ENCODE results near the gene ZNF30. TPM values are rescaled to one million over a fixed set of nuclear protein-coding genes. Genes with fewer than 3 reads are reported as not detected.

The ZNF30 gene
- total RNA-seq, 1 experiment from 2014 or later: 8.3 TPM

- Histone ChIP-seq H2BK15ac (ENCODE audit: low read depth, low read length) (no peak overlapping the region), H3K4me1 (ENCODE audit: insufficient read depth, low read length) (peaks cover 5% of the 10 kb centered on the region; the same call in 1 of the 2 replicates), H4K20me1 (ENCODE audit: control insufficient read depth, insufficient read depth, insufficient read length) (no peaks in the 10 kb centered on the region), H3K9me3 (ENCODE audit: control insufficient read depth, low read depth, low read length) (no peaks in the 10 kb centered on the region), H3K23me2 (ENCODE audit: insufficient read length, low read depth, low read length, poor library complexity, severe bottlenecking) (no peaks in the 10 kb centered on the region), H2AK5ac (ENCODE audit: insufficient read length, low read length) (no peak overlapping the region), H2BK5ac (ENCODE audit: insufficient read length, low read length) (no peak overlapping the region), H4K5ac (ENCODE audit: insufficient read length, low read depth, low read length) (no peak overlapping the region), H3K23ac (ENCODE audit: insufficient read length, low read depth, low read length) (no peak overlapping the region), H4K8ac (replicated peaks; ENCODE audit: insufficient read length, low read depth, low read length) (no peak overlapping the region), H3K4me2 (ENCODE audit: insufficient read depth, insufficient read length, low read length) (no peak overlapping the region), H3K14ac (ENCODE audit: insufficient read depth, low read length) (no peak overlapping the region), H3K27me3 (ENCODE audit: insufficient read depth, low read length) (no peaks in the 10 kb centered on the region), H3K27ac (ENCODE audit: insufficient read length, low read depth, low read length) (no peak overlapping the region), H3K79me2 (ENCODE audit: insufficient read depth, low read length) (no peaks in the 10 kb centered on the region), H2BK120ac (ENCODE audit: low read depth, low read length, poor library complexity, severe bottlenecking) (no peak overlapping the region), H2AFZ (ENCODE audit: low read length) (no peak overlapping the region), H3K79me1 (ENCODE audit: insufficient read depth, low read depth, low read length, poor library complexity, severe bottlenecking) (no peaks in the 10 kb centered on the region), H3K18ac (ENCODE audit: insufficient read length, low read depth, low read length) (no peak overlapping the region), H3T11ph (ENCODE audit: low read length) (no peak overlapping the region), H2BK12ac (ENCODE audit: insufficient read length, low read depth, low read length) (no peak overlapping the region), H3K4ac (ENCODE audit: low read depth, low read length) (no peak overlapping the region), H3K56ac (ENCODE audit: insufficient read length, low read depth, low read length) (no peak overlapping the region), H3K9ac (ENCODE audit: extremely low read depth, insufficient read length, low read length) (no peak overlapping the region), H2BK20ac (ENCODE audit: low read depth, low read length, poor library complexity, severe bottlenecking) (no peak overlapping the region), H4K91ac (ENCODE audit: insufficient read length, low read depth, low read length) (no peak overlapping the region)
- no CpG with 5 or more reads among the region's 1 CpG for WGBS (ENCODE audit: extremely low coverage, insufficient read length, low lambda C conversion rate)
- TF ChIP-seq CTCF (conservative IDR thresholded peaks at IDR 0.05): no peak
- H3K36me3 Mint-ChIP-seq (ENCODE audit: insufficient read depth in 1 of 3, low read depth in 3 of 3): peaks cover 0 to 5% (median 0%) of the 10 kb centered on the region in 3 experiments; a peak in 3 of 7 replicates
- no peak for DNase-seq
- no peak overlapping the region for H3K4me3 Mint-ChIP-seq
- peaks cover 4 to 10% of the 10 kb centered on the region in 2 experiments; a peak in 4 of 5 replicates for H3K9me3 Mint-ChIP-seq
- H3K27ac Mint-ChIP-seq: no peak overlapping the region
- H3K4me1 Mint-ChIP-seq: peaks cover 9% of the 10 kb centered on the region in 2 experiments
- H3K27me3 Mint-ChIP-seq (ENCODE audit: low read depth): no peaks in the 10 kb centered on the region; the same call in 1 of the 2 replicates
These were observed 61.4 kb downstream of the ZNF30 start for GRCh38 chr19:34988119-34988518.

Data from H9 (cell line).